Stimulated activated naive CD8-positive, alpha-beta T cell treated with anti-CD3 and anti-CD28 coated beads, Interleukin-15, Interleukin-2, amounts not matched to agents 100 U/mL and 50 U/mL, for 24 hours (primary cell): Measurements from ENCODE around the gene PVR.
"Not testable (repeated sequence)": the region's sequence is repeated elsewhere in the genome, so short reads cannot be mapped to it uniquely, and the experiment has no call there.

Source experiments
- ATAC-seq: fragments of 150-1000 bp; cut with Tn5 transposase; one replicate; pipeline ENCODE4 v1.10.0; 2021
- DNase-seq: peaks from one replicate; pipeline ENCODE4 v3.0.0; 2021

Gene PVR

DNA sequence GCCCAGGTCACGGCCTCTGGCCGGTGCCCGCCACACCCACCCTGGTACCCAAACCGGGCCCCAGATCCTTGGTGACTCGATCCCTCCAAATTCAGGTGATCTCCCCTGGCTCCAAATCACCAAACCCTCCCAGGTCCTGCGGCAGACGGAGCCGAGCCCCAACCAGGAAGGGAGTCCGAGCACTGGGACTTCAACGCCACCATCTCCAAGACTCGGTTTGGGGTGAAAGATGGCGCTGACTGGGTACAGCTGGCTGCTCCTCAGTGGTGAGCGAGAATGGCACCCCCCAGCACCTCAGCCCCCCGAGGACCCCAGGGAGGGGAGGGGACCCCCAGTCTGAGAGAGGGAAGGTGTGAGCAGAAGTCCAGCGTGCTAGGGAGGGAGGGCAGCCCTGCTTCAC lies 57.5 kb downstream of the PVR start:
- no peak for DNase-seq
- no peak for ATAC-seq

- no peak for DNase-seq
- no peak for ATAC-seq
Observed at GRCh38 chr19:44702551-44703176, 59.0 kb downstream of the PVR start.

- no peak for ATAC-seq
Observed at GRCh38 chr19:44703336-44704078, 59.8 kb downstream of the PVR start.

DNA sequence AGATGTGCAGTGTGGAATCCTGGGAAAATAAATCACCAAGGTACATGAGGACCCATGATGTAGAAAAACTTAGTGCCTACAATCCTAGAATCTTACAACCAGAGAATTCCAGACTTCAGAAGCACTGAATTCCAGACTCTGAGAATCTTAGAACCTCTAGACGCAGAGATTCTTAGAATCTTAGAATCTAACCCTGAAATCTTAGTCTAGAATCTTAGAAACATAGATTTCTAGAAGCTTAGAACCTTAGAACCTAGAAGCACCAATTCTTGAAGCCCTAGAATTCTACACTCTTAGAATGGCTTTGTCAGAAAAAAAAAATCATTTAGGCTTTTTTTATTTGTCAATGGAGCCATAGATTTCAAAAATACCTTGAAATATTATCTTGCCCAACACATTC lies 61.3 kb downstream of the PVR start:
- DNase-seq (no peak), ATAC-seq (no peak)

More at GRCh38 chr19:44703336-44704078, 59.8 kb downstream of the PVR start:
- DNase-seq: no peak

- ATAC-seq (no peak), DNase-seq (no peak)
Observed at GRCh38 chr19:44705502-44706010, 61.8 kb downstream of the PVR start.

DNA sequence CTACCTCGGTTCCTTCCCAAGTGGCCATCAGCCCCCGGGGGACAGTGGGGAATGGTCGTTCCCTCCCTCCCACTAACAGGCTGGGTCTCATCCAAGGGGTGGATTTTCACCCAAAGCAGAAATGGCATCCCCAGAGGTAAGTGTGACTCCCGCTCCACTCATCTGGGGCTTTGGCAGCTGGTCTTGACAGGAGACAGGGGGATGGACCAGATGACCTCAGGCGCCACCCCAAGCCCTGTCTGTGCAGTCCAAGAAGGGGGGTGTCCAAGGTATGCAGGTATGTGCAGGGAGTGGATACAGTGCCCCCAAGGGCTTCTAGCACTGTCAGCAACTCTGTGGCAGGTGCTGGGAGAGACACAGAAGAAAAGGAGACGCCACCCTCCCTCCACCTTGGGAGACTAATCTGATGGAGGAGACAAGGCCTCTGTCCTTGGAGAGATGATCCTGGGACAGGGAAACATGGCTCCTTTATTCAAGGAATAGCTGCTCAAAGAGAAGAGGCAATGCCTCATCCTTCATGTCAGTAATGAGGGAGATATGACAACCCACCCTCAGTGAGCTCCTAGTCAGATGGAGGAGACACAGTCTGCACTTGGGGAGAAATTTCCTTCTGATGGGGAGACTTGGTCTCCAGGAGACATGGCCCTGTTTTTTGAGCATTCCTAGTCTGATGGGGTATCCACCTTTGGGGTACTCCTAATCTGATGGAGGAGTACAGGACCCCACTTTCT lies 63.0 kb downstream of the PVR start:
- no peak for DNase-seq
- no peak for ATAC-seq

DNA sequence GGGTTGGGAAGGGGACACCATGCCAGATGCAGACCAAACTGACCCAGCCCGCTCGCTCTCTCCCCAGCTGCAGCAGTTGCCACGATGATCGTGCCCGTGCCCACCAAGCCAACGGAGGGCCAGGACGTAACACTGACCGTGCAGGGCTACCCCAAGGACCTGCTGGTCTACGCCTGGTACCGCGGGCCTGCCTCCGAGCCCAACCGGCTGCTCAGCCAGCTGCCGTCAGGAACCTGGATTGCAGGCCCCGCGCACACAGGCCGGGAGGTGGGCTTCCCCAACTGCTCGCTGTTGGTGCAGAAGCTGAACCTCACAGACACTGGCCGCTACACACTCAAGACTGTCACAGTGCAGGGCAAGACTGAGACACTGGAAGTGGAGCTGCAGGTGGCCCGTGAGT lies 64.1 kb downstream of the PVR start:
- ATAC-seq (no peak), DNase-seq (no peak)

GRCh38 chr19:44708940-44709339 lies 65.2 kb downstream of the PVR start:
- ATAC-seq (no peak), DNase-seq (no peak)

DNA sequence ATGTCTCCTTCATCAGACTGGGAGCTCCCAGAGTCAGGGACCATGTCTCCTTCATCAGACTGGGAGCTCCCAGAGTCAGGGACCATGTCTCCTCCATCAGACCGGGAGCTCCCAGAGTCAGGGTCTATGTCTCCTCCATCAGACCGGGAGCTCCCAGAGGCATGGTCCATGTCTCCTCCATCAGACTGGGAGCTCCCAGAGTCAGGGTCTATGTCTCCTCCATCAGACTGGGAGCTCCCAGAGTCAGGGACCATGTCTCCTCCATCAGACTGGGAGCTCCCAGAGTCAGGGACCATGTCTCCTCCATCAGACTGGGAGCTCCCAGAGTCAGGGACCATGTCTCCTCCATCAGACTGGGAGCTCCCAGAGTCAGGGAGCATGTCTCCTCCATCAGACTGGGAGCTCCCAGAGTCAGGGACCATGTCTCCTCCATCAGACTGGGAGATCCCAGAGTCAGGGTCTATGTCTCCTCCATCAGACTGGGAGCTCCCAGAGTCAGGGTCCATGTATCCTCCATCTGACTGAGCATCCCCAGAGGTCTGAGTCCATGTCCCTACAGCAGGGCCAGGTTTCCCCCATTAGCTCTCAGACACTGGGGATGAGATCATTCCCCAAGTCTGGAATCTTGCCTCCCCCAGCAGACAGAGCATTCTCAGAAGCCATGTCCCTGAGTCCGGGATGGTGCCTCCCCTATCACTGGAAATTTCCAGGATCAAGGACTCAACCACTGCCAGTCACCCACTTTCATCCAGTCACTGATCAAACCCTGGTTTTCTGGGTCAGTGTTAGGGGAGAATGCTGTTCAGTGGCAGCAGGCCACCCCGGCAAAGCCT lies 65.9 kb downstream of the PVR start:
- DNase-seq, ATAC-seq: not testable (repeated sequence)

DNA sequence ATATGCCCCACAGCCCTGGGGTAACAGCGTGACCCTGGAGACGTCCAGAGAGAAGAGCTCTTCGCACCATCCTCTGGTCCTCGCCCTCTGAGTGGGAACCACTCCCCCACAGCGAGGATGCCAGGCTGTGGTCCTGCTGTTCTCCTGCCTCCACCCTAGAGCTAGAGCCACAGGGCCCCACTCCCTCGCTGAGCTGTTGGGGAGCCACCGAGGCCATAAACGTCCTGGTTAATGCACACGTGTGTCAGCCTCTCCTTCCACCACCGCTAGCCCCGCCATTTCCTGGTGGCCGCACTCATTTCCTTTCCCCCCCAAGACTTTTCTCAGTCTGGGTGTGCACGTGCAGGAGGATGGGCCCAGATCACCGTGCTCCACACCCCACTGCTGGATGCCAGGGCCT lies 66.8 kb downstream of the PVR start:
- no peak for DNase-seq
- ATAC-seq: no peak

GRCh38 chr19:44712864-44713515 lies 69.3 kb downstream of the PVR start:
- DNase-seq: no peak
- ATAC-seq: no peak
